Brain pericyte (primary cell): ENCODE results near the gene ZNF761.
"Not testable (repeated sequence)": the region's sequence is repeated elsewhere in the genome, so short reads cannot be mapped to it uniquely, and the experiment has no call there.

Experiments used
- DNase-seq: peaks from one replicate; pipeline ENCODE4 v3.0.0-alpha.2; 2012; ENCODE audit warnings: low read depth, low spot score

The ZNF761 gene

GRCh38 chr19:53431399-53432087 lies at the start of gene ZNF761:
Gene ZNF761 (plus strand): TSS chr19:53431984. CDS start chr19:53447269, 15,285 bp downstream.
- peak; percentile 72 for DNase-seq

- DNase-seq, result no peak
Observed at GRCh38 chr19:53388168-53388567, 43.6 kb upstream of the ZNF761 start.

- DNase-seq, result no peak
Observed at GRCh38 chr19:53388904-53389303, 42.9 kb upstream of the ZNF761 start.

- no peak for DNase-seq
Observed at GRCh38 chr19:53389571-53389970, 42.2 kb upstream of the ZNF761 start.

GRCh38 chr19:53389978-53390377 lies 41.8 kb upstream of the ZNF761 start:
- no peak for DNase-seq

GRCh38 chr19:53394522-53394973 lies 37.2 kb upstream of the ZNF761 start:
- DNase-seq, result no peak

- DNase-seq, result peak; percentile 76
Observed at GRCh38 chr19:53394974-53395839, 36.6 kb upstream of the ZNF761 start, which contains the start of gene ZNF765. Gene ZNF765 (plus strand): TSS chr19:53395149. CDS start chr19:53398016, 2,867 bp downstream.

- not testable (repeated sequence) for DNase-seq
Observed at GRCh38 chr19:53395840-53396524, 35.8 kb upstream of the ZNF761 start.

GRCh38 chr19:53396525-53396868 lies 35.3 kb upstream of the ZNF761 start:
- no peak for DNase-seq

GRCh38 chr19:53397918-53398317 lies 33.9 kb upstream of the ZNF761 start:
- DNase-seq, result not testable (repeated sequence)

- no peak for DNase-seq
Observed at GRCh38 chr19:53409505-53410204, 22.1 kb upstream of the ZNF761 start.

GRCh38 chr19:53420520-53421315 lies 11.1 kb upstream of the ZNF761 start:
- DNase-seq, result not testable (repeated sequence)

GRCh38 chr19:53422551-53422950 lies 9.2 kb upstream of the ZNF761 start:
- no peak for DNase-seq

GRCh38 chr19:53423074-53423473 lies 8.7 kb upstream of the ZNF761 start:
- DNase-seq, result not testable (repeated sequence)

- not testable (repeated sequence) for DNase-seq
Observed at GRCh38 chr19:53423680-53424079, 8.1 kb upstream of the ZNF761 start.

GRCh38 chr19:53424968-53425597 lies 6.7 kb upstream of the ZNF761 start:
- DNase-seq, result no peak

- no peak for DNase-seq
Observed at GRCh38 chr19:53432088-53432661, 391 bp downstream of the ZNF761 start.

- DNase-seq, result not testable (repeated sequence)
Observed at GRCh38 chr19:53443809-53444208, 12.0 kb downstream of the ZNF761 start.

- not testable (repeated sequence) for DNase-seq
Observed at GRCh38 chr19:53447196-53447595, 15.4 kb downstream of the ZNF761 start.

GRCh38 chr19:53455828-53456227 lies 24.0 kb downstream of the ZNF761 start:
- DNase-seq, result no peak
